ENCODE measurements around the gene ENPP6.

- no peak for TF ChIP-seq CTCF (conservative IDR thresholded peaks at IDR 0.05; ENCODE audit: low read length)
- TF ChIP-seq EZH2phosphoT487 (IDR thresholded peaks at IDR 0.05; ENCODE audit: borderline replicate concordance, low read depth, low read length) = no peak
Measured at GRCh38 chr4:184214931-184215330, 2.7 kb downstream of the ENPP6 start.

Data from OCI-LY7 (cell line).